ENCODE results near the gene GYPC. TPM values are rescaled to one million over a fixed set of nuclear protein-coding genes. Genes with fewer than 3 reads are reported as not detected.

GYPC gene
- total RNA-seq, 2 experiments from 2014 or later = 148 to 157 TPM

DNA sequence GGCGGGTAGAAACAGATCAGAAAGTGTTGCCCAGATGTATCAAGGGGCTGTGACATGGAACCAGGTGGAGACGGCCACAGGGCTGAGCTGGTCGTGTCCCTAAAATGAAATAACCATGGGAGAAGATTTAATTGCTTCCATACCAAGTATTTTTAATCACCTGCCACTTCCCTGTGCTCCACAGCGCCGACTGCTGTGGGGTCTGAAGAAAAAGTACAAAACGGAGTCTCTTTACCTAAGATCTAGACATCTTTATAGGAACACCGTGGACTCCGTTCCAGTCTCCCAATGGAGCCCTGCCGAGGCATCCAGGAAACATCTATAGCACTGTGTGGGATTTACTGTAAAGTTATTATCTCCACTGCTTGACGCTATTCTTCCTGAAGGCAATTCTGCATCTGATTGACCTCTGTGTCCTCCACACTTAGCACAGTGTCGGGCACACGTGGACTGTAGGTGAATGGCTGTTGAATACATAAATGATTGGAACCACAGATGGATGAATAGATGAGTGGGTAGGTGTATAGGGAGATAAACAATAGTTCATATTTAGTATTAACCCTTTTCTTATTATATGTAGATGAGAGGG lies 21.6 kb upstream of the GYPC start:
- Mint-ChIP-seq H3K4me1 (ENCODE audit: low read depth) (peaks cover 7% of the 10 kb centered on the region), H3K27ac (no peak overlapping the region), H3K36me3 (ENCODE audit: low read depth) (no peaks in the 10 kb centered on the region), H3K4me3 (no peak overlapping the region), H3K27me3 (no peaks in the 10 kb centered on the region), H3K9me3 (no peaks in the 10 kb centered on the region)
- DNase-seq (peak in 12 of 14 experiments; percentile 6 to 58 (median 32)), ATAC-seq (ENCODE audit: poor library complexity) (peak; percentile 43)
- no peak overlapping the region for H3K27ac ChIP-seq (ENCODE audit: low read depth in 1 of 2, low read length in 2 of 2)
- ChIA-PET CTCF (no interaction called here), POLR2A (no interaction called here)
- no peaks in the 10 kb centered on the region for H3K36me3 ChIP-seq (ENCODE audit: insufficient read depth, low read length)
- TF ChIP-seq, protein P1, sequence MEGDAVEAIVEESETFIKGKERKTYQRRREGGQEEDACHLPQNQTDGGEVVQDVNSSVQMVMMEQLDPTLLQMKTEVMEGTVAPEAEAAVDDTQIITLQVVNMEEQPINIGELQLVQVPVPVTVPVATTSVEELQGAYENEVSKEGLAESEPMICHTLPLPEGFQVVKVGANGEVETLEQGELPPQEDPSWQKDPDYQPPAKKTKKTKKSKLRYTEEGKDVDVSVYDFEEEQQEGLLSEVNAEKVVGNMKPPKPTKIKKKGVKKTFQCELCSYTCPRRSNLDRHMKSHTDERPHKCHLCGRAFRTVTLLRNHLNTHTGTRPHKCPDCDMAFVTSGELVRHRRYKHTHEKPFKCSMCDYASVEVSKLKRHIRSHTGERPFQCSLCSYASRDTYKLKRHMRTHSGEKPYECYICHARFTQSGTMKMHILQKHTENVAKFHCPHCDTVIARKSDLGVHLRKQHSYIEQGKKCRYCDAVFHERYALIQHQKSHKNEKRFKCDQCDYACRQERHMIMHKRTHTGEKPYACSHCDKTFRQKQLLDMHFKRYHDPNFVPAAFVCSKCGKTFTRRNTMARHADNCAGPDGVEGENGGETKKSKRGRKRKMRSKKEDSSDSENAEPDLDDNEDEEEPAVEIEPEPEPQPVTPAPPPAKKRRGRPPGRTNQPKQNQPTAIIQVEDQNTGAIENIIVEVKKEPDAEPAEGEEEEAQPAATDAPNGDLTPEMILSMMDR (IDR thresholded peaks at IDR 0.05) = peak; percentile 78
- intact Hi-C loops (cut with DNase I, micrococcal nuclease) = loop anchor here in 1 of 2 experiments (1.0 kb wide), 1 partner anchor 143 kb away; no protein-coding TSS in a partner anchor
- H3K4me1 ChIP-seq (ENCODE audit: insufficient read depth, low read length) = no peaks in the 10 kb centered on the region
- H3K27me3 ChIP-seq (ENCODE audit: control insufficient read depth in 1 of 2, insufficient read depth in 2 of 2, low read length in 2 of 2) = no peaks in the 10 kb centered on the region
- no peak overlapping the region for H3K4me3 ChIP-seq (ENCODE audit: low read length)
- H3K9me3 ChIP-seq (ENCODE audit: control insufficient read depth in 1 of 2, insufficient read depth in 1 of 2, low read length in 2 of 2) = no peaks in the 10 kb centered on the region

DNA sequence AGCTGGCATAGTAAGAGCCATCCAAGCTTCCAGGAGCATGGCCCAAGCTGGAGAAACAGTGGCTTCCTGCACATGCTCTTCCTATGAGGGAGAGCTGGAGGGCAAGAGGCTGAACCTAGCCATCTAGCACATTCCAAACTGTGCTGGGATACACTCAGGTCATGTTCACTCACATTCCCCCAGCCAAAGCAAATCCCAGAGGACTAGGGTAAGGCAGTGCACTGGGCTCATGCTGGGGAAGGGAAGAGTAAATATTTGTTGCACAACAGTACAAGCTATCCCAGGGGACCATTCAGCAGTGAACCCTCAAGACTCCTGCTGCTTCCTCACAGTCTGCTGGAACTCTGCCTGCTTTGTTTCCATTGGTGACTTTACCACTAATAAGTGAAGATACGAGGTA lies 20.7 kb upstream of the GYPC start:
- peaks cover 7% of the 10 kb centered on the region for H3K4me1 Mint-ChIP-seq (ENCODE audit: low read depth)
- H3K27ac Mint-ChIP-seq = no peak overlapping the region
- no peaks in the 10 kb centered on the region for H3K27me3 Mint-ChIP-seq
- H3K27ac ChIP-seq (ENCODE audit: low read depth in 1 of 2, low read length in 2 of 2) = no peak overlapping the region
- no peak for ATAC-seq (ENCODE audit: poor library complexity)
- no peaks in the 10 kb centered on the region for H3K4me1 ChIP-seq (ENCODE audit: insufficient read depth, low read length)
- TF ChIP-seq, protein P1 (IDR thresholded peaks at IDR 0.05) = no peak
- H3K27me3 ChIP-seq (ENCODE audit: control insufficient read depth in 1 of 2, insufficient read depth in 2 of 2, low read length in 2 of 2) = no peaks in the 10 kb centered on the region
- no peaks in the 10 kb centered on the region for H3K9me3 Mint-ChIP-seq
- no peak for DNase-seq
- no peaks in the 10 kb centered on the region for H3K36me3 Mint-ChIP-seq (ENCODE audit: low read depth)
- no peak overlapping the region for H3K4me3 ChIP-seq (ENCODE audit: low read length)
- ChIA-PET CTCF (interaction anchor here (1.0 kb wide), 1 partner anchor 25 kb away, joined by 3 read pairs; no protein-coding TSS in a partner anchor), POLR2A (interaction anchor here (0.6 kb wide), 1 partner anchor 22 kb away, joined by 3 read pairs; no protein-coding TSS in a partner anchor)
- no peak overlapping the region for H3K4me3 Mint-ChIP-seq
- no peaks in the 10 kb centered on the region for H3K9me3 ChIP-seq (ENCODE audit: control insufficient read depth in 1 of 2, insufficient read depth in 1 of 2, low read length in 2 of 2)
- H3K36me3 ChIP-seq (ENCODE audit: insufficient read depth, low read length) = no peaks in the 10 kb centered on the region
- intact Hi-C loops (cut with DNase I, micrococcal nuclease) = loop anchor here in 1 of 2 experiments (5.0 kb wide), 1 partner anchor 142 kb away; no protein-coding TSS in a partner anchor

DNA sequence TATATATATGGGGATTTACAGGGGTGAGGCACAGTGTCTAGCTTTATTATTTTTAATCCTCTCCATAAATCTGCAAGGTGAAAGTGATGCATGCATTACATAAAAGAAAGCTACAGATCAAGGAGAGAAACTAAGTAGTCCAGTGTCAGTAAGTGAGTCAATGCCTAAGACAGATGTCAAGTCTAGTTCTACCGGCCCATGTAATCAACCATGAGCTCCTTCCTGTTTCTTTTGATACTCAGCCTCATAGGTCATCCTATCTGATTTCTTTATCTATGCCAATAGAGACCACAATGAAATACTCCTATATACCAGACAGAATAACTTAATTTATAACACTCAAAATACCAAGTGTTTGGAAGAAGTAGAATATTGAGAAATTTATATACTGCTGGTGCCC lies 20.2 kb upstream of the GYPC start:
- Mint-ChIP-seq H3K4me1 (ENCODE audit: low read depth) (peaks cover 7% of the 10 kb centered on the region), H3K27ac (no peak overlapping the region), H3K36me3 (ENCODE audit: low read depth) (no peaks in the 10 kb centered on the region), H3K9me3 (no peaks in the 10 kb centered on the region), H3K4me3 (no peak overlapping the region), H3K27me3 (no peaks in the 10 kb centered on the region)
- CTCF ChIA-PET = interaction anchor here (1.0 kb wide), 1 partner anchor 25 kb away, joined by 3 read pairs; no protein-coding TSS in a partner anchor
- ATAC-seq (ENCODE audit: poor library complexity) = no peak
- intact Hi-C loops (cut with DNase I, micrococcal nuclease) = loop anchor here in 1 of 2 experiments (5.0 kb wide), 1 partner anchor 142 kb away; no protein-coding TSS in a partner anchor
- POLR2A ChIA-PET = interaction anchor here (0.6 kb wide), 1 partner anchor 21 kb away, joined by 3 read pairs; no protein-coding TSS in a partner anchor
- Histone ChIP-seq H3K9me3 (ENCODE audit: control insufficient read depth in 1 of 2, insufficient read depth in 1 of 2, low read length in 2 of 2) (no peaks in the 10 kb centered on the region), H3K27ac (ENCODE audit: low read depth in 1 of 2, low read length in 2 of 2) (no peak overlapping the region), H3K4me1 (ENCODE audit: insufficient read depth, low read length) (no peaks in the 10 kb centered on the region), H3K4me3 (ENCODE audit: low read length) (no peak overlapping the region), H3K27me3 (ENCODE audit: control insufficient read depth in 1 of 2, insufficient read depth in 2 of 2, low read length in 2 of 2) (no peaks in the 10 kb centered on the region), H3K36me3 (ENCODE audit: insufficient read depth, low read length) (no peaks in the 10 kb centered on the region)
- no peak for DNase-seq
- TF ChIP-seq, protein P1 (IDR thresholded peaks at IDR 0.05) = no peak

All from CD4-positive, alpha-beta T cell (primary cell).